Esophagus squamous epithelium (tissue), 4 donors: ENCODE measurements around the gene PEX11G.

Source experiments
- POLR2A ChIP-seq, 4 donors: fragments of 450-650 bp; IDR thresholded peaks; one replicate each; pipeline ENCODE4 v1.6.1; 2017; ENCODE audit warnings: antibody characterized with exemption in 4 of 4, mild to moderate bottlenecking in 4 of 4, moderate library complexity in 3 of 4
- TF ChIP-seq, protein P1 (sequence below), 6 experiments: fragments of 450-650 bp in 4 of 6; fragments of 200-600 bp in 2 of 6; sonication (generic) in 2 of 6; IDR thresholded peaks; one replicate each; pipeline ENCODE4 v1.5.1; 2016 to 2019; ENCODE audit warnings: antibody characterized with exemption in 6 of 6, mild to moderate bottlenecking in 4 of 6, moderate library complexity in 4 of 6

GRCh38 chr19:7468840-7469239, 20.0 kb downstream of the PEX11G start:
- TF ChIP-seq, protein P1, sequence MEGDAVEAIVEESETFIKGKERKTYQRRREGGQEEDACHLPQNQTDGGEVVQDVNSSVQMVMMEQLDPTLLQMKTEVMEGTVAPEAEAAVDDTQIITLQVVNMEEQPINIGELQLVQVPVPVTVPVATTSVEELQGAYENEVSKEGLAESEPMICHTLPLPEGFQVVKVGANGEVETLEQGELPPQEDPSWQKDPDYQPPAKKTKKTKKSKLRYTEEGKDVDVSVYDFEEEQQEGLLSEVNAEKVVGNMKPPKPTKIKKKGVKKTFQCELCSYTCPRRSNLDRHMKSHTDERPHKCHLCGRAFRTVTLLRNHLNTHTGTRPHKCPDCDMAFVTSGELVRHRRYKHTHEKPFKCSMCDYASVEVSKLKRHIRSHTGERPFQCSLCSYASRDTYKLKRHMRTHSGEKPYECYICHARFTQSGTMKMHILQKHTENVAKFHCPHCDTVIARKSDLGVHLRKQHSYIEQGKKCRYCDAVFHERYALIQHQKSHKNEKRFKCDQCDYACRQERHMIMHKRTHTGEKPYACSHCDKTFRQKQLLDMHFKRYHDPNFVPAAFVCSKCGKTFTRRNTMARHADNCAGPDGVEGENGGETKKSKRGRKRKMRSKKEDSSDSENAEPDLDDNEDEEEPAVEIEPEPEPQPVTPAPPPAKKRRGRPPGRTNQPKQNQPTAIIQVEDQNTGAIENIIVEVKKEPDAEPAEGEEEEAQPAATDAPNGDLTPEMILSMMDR (IDR thresholded peaks at IDR 0.05) = no peak
- TF ChIP-seq POLR2A (IDR thresholded peaks at IDR 0.05) = no peak
